Osteoblast (primary cell): ENCODE measurements around the gene IGFBP7. TPM values are rescaled to one million over a fixed set of nuclear protein-coding genes. Genes with fewer than 3 reads are reported as not detected.

Experiments used
- DNase-seq: peaks from one replicate; pipeline ENCODE4 v3.0.0; 2011; ENCODE audit warnings: low spot score, mixed read lengths; ENCODE audit not compliant: insufficient read length; ENCODE audit errors: missing footprints
- H2AFZ ChIP-seq: 2 replicates; pipeline ENCODE4 v1.6.0; 2011; ENCODE audit warnings: mild to moderate bottlenecking, low read length
- H3K27ac ChIP-seq: 2 replicates; pipeline ENCODE4 v1.5.1; 2011; ENCODE audit warnings: mild to moderate bottlenecking, low read depth, low read length, moderate library complexity
- H3K27me3 ChIP-seq: 2 replicates; pipeline ENCODE4 v1.6.0; 2012; ENCODE audit warnings: mild to moderate bottlenecking, control low read depth, inconsistent platforms, low read length, moderate library complexity; ENCODE audit not compliant: insufficient read depth
- H3K36me3 ChIP-seq: 2 replicates; pipeline ENCODE4 v1.5.1; 2011; ENCODE audit warnings: mild to moderate bottlenecking, low read length, control low read depth, moderate library complexity; ENCODE audit not compliant: insufficient read depth
- H3K4me1 ChIP-seq: 2 replicates; pipeline ENCODE4 v1.5.1; 2011; ENCODE audit warnings: mild to moderate bottlenecking, low read length, control low read depth, moderate library complexity; ENCODE audit not compliant: insufficient read depth
- H3K4me2 ChIP-seq: 2 replicates; pipeline ENCODE4 v1.6.0; 2011; ENCODE audit warnings: mild to moderate bottlenecking, low read length; ENCODE audit not compliant: insufficient read depth
- H3K4me3 ChIP-seq: fragments of 200-600 bp; sonication (generic); 3 replicates; pipeline ENCODE4 v1.5.1; 2012; ENCODE audit warnings: mild to moderate bottlenecking, low read length, inconsistent platforms; ENCODE audit not compliant: insufficient read depth
- H3K79me2 ChIP-seq: 2 replicates; pipeline ENCODE4 v1.6.0; 2012; ENCODE audit warnings: mild to moderate bottlenecking, low read length, control low read depth, inconsistent platforms; ENCODE audit not compliant: insufficient read depth
- H3K9me3 ChIP-seq: 2 replicates; pipeline ENCODE4 v1.5.1; 2011; ENCODE audit warnings: low read depth, low read length, control low read depth
- H4K20me1 ChIP-seq: 2 replicates; pipeline ENCODE4 v1.6.0; 2012; ENCODE audit warnings: mild to moderate bottlenecking, low read length, control low read depth; ENCODE audit not compliant: insufficient read depth
- CTCF ChIP-seq: IDR thresholded peaks from 2 replicates; pipeline ENCODE4 v1.5.1; 2011; ENCODE audit warnings: mild to moderate bottlenecking, low read depth, low read length, moderate library complexity; ENCODE audit errors: extremely low read depth
- total RNA-seq: library from RNA; depleted of rRNA; stranded (reverse); fragments of >200 nt; gene quantifications from 2 replicates; pipeline ENCODE4 v1.2.3, GENCODE V29; 2012

IGFBP7 gene
- total RNA-seq, 1 donor = 715 TPM

- TF ChIP-seq CTCF = no peak
- Histone ChIP-seq H3K36me3 (peaks cover 68% of the 10 kb centered on the region), H3K4me2 (no peak overlapping the region), H3K27me3 (no peaks in the 10 kb centered on the region), H4K20me1 (no peaks in the 10 kb centered on the region), H3K9me3 (no peaks in the 10 kb centered on the region), H3K4me3 (no peak overlapping the region), H3K27ac (peak overlapping the region; percentile 88), H3K79me2 (no peaks in the 10 kb centered on the region), H2AFZ (no peak overlapping the region), H3K4me1 (peaks cover 42% of the 10 kb centered on the region)
- peak; percentile 80 for DNase-seq
Observed at GRCh38 chr4:57023104-57023503, 87.1 kb downstream of the IGFBP7 start.

- Histone ChIP-seq H3K4me3 (no peak overlapping the region), H4K20me1 (no peaks in the 10 kb centered on the region), H3K79me2 (no peaks in the 10 kb centered on the region), H3K27ac (peak overlapping the region; percentile 88), H3K4me2 (no peak overlapping the region), H2AFZ (no peak overlapping the region), H3K36me3 (peaks cover 63% of the 10 kb centered on the region), H3K9me3 (no peaks in the 10 kb centered on the region), H3K27me3 (no peaks in the 10 kb centered on the region), H3K4me1 (peaks cover 42% of the 10 kb centered on the region)
- DNase-seq = peak; percentile 58
- no peak for TF ChIP-seq CTCF
Observed at GRCh38 chr4:57020467-57021101, 89.6 kb downstream of the IGFBP7 start.

GRCh38 chr4:57018980-57019379, 91.2 kb downstream of the IGFBP7 start:
- H3K36me3 ChIP-seq = peaks cover 54% of the 10 kb centered on the region
- no peaks in the 10 kb centered on the region for H3K27me3 ChIP-seq
- no peak overlapping the region for H3K4me3 ChIP-seq
- H3K27ac ChIP-seq = peak overlapping the region; percentile 8
- DNase-seq = no peak
- TF ChIP-seq CTCF = peak; percentile 20
- no peak overlapping the region for H3K4me2 ChIP-seq
- H4K20me1 ChIP-seq = no peaks in the 10 kb centered on the region
- peaks cover 40% of the 10 kb centered on the region for H3K4me1 ChIP-seq
- H3K9me3 ChIP-seq = no peaks in the 10 kb centered on the region
- H2AFZ ChIP-seq = no peak overlapping the region
- H3K79me2 ChIP-seq = no peaks in the 10 kb centered on the region

GRCh38 chr4:57013543-57014120, 96.6 kb downstream of the IGFBP7 start:
- H3K27me3 ChIP-seq = no peaks in the 10 kb centered on the region
- peaks cover 2% of the 10 kb centered on the region for H4K20me1 ChIP-seq
- DNase-seq = no peak
- no peak overlapping the region for H2AFZ ChIP-seq
- H3K27ac ChIP-seq = no peak overlapping the region
- peaks cover 11% of the 10 kb centered on the region for H3K79me2 ChIP-seq
- no peak overlapping the region for H3K4me3 ChIP-seq
- peaks cover 58% of the 10 kb centered on the region for H3K36me3 ChIP-seq
- no peak for TF ChIP-seq CTCF
- no peaks in the 10 kb centered on the region for H3K9me3 ChIP-seq
- H3K4me1 ChIP-seq = no peaks in the 10 kb centered on the region
- H3K4me2 ChIP-seq = no peak overlapping the region
